ENCODE results near the gene CMIP.

- no peak for TF ChIP-seq POLR2A (IDR thresholded peaks at IDR 0.05)
- TF ChIP-seq CTCF (IDR thresholded peaks at IDR 0.05) = no peak
These were observed 86.8 kb downstream of the CMIP start for GRCh38 chr16:81531419-81531821.
